Endothelial cell of umbilical vein (primary cell): ENCODE results near the gene RPL41. TPM values are rescaled to one million over a fixed set of nuclear protein-coding genes. Genes with fewer than 3 reads are reported as not detected.

Source experiments
- BruUV-seq: library from RNA; stranded (reverse); fragments of 400-500 nt; replicated peaks from 2 replicates; lab custom pipeline; 2021; lab: Mats Ljungman, UMichigan
- CTCF ChIA-PET: fragments of 300-600, 350-600 bp; sonication (Branson Sonifier 250); formaldehyde crosslinking; loops from one replicate; lab custom pipeline; 2021; ENCODE audit warnings: antibody characterized with exemption, inconsistent platforms; lab: Charles Lee
- POLR2A ChIA-PET: fragments of 300-600, 350-600 bp; sonication (Branson Sonifier 250); formaldehyde crosslinking; loops from one replicate; lab custom pipeline; 2021; ENCODE audit warnings: antibody characterized with exemption, inconsistent platforms; lab: Charles Lee
- DNase-seq: peaks from one replicate; pipeline ENCODE4 v3.0.0-alpha.2; 2011; ENCODE audit warnings: low read depth, low spot score
- FAIRE-seq: peaks from 2 replicates; lab custom pipeline; 2011; peaks lifted over from hg19 to GRCh38; lab: Jason Lieb, UNC
- H2AFZ ChIP-seq: 2 replicates; pipeline ENCODE4 v1.6.0; 2012; ENCODE audit warnings: low read depth, low read length, control low read depth, inconsistent platforms
- H3K27ac ChIP-seq: 2 replicates; pipeline ENCODE4 v1.5.1; 2011; ENCODE audit warnings: low read depth, mild to moderate bottlenecking, control low read depth, low read length, moderate library complexity; ENCODE audit not compliant: insufficient read depth
- H3K27me3 ChIP-seq, 2 experiments: 2 replicates each; pipeline versions ENCODE4 v1.6.0 to v1.6.1; 2011; ENCODE audit warnings: low read length in 2 of 2, mixed read lengths in 1 of 2; ENCODE audit not compliant: control insufficient read depth in 2 of 2, insufficient read depth in 2 of 2
- H3K36me3 ChIP-seq, 2 experiments: 2 replicates in 1 of 2; 3 replicates in 1 of 2; pipeline ENCODE4 v1.5.1; 2011; ENCODE audit warnings: low read length in 2 of 2, mild to moderate bottlenecking in 1 of 2, moderate library complexity in 1 of 2; ENCODE audit not compliant: control insufficient read depth in 2 of 2, insufficient read depth in 2 of 2; ENCODE audit errors: extremely low read depth in 1 of 2
- H3K4me1 ChIP-seq: 3 replicates; pipeline ENCODE4 v1.5.1; 2011; ENCODE audit warnings: mild to moderate bottlenecking, low read length; ENCODE audit not compliant: control insufficient read depth, insufficient read depth; ENCODE audit errors: extremely low read depth
- H3K4me2 ChIP-seq: 2 replicates; pipeline ENCODE4 v1.6.1; 2011; ENCODE audit warnings: low read length, control low read depth, mixed read lengths; ENCODE audit not compliant: insufficient read depth
- H3K4me3 ChIP-seq, 3 experiments: fragments of 200-600 bp in 1 of 3; sonication (generic), shearing (Covaris generic) in 1 of 3; replicated peaks in 1 of 3; 2 replicates each; pipeline ENCODE4 v1.5.1; 2011 to 2016; ENCODE audit warnings: control low read depth in 3 of 3, low read length in 3 of 3, mild to moderate bottlenecking in 2 of 3, inconsistent platforms in 1 of 3, low read depth in 1 of 3, moderate library complexity in 1 of 3; ENCODE audit not compliant: insufficient read depth in 1 of 3
- H3K79me2 ChIP-seq: 2 replicates; pipeline ENCODE4 v1.6.0; 2012; ENCODE audit warnings: low read length, inconsistent platforms; ENCODE audit not compliant: control insufficient read depth, insufficient read depth
- H3K9ac ChIP-seq: replicated peaks from 2 replicates; pipeline ENCODE3; 2011; ENCODE audit warnings: low read length, control low read depth; ENCODE audit not compliant: insufficient read depth; ENCODE audit errors: extremely low read depth
- H3K9me1 ChIP-seq: replicated peaks from 3 replicates; pipeline ENCODE4 v1.6.0; 2011; ENCODE audit warnings: mild to moderate bottlenecking, low read length; ENCODE audit not compliant: control insufficient read depth, insufficient read depth; ENCODE audit errors: extremely low read depth
- H3K9me3 ChIP-seq: replicated peaks from 2 replicates; pipeline ENCODE4 v1.5.1; 2012; ENCODE audit warnings: low read length, inconsistent platforms; ENCODE audit not compliant: control insufficient read depth, insufficient read depth
- H4K20me1 ChIP-seq: replicated peaks from 2 replicates; pipeline ENCODE3; 2011; ENCODE audit warnings: mild to moderate bottlenecking, low read length; ENCODE audit not compliant: control insufficient read depth, insufficient read depth; ENCODE audit errors: extremely low read depth
- EZH2 ChIP-seq: IDR thresholded peaks from 2 replicates; pipeline ENCODE4 v1.6.1; 2012; ENCODE audit warnings: borderline replicate concordance, low read depth, mild to moderate bottlenecking, moderate library complexity, low read length, inconsistent platforms; ENCODE audit not compliant: severe bottlenecking
- FOS ChIP-seq: IDR thresholded peaks from 2 replicates; pipeline ENCODE4 v1.6.1; 2011; ENCODE audit warnings: mild to moderate bottlenecking, low read length, moderate library complexity, borderline replicate concordance; ENCODE audit not compliant: insufficient read depth
- GATA2 ChIP-seq: IDR thresholded peaks from 2 replicates; pipeline ENCODE4 v1.7.0; 2011; ENCODE audit warnings: low read depth, mild to moderate bottlenecking, moderate library complexity, mixed read lengths, low read length; ENCODE audit not compliant: insufficient read length, insufficient read depth
- JUN ChIP-seq: IDR thresholded peaks from 2 replicates; pipeline ENCODE4 v1.6.1; 2011; ENCODE audit warnings: borderline replicate concordance, low read depth; ENCODE audit not compliant: insufficient read length, insufficient read depth
- MYC ChIP-seq: IDR thresholded peaks from one replicate; pipeline ENCODE4 v1.6.1; 2011; ENCODE audit warnings: mild to moderate bottlenecking, low read depth, low read length
- POLR2A ChIP-seq: IDR thresholded peaks from 2 replicates; pipeline ENCODE4 v1.6.1; 2012; ENCODE audit warnings: low read depth, mild to moderate bottlenecking, control low read depth, low read length
- POLR2AphosphoS5 ChIP-seq: IDR thresholded peaks from 2 replicates; pipeline ENCODE4 v1.6.1; 2012; ENCODE audit warnings: low read depth, mild to moderate bottlenecking, control low read depth, low read length, moderate library complexity; ENCODE audit not compliant: insufficient read depth
- dilution Hi-C: fragments of 300-500 bp; cut with MboI; formaldehyde crosslinking; loops from one replicate; pipeline ENCODE4 v1.15.0; 2019; ENCODE audit warnings: low sequenced_read_pairs; ENCODE audit not compliant: extremely low pct_ligation_motif_present
- intact Hi-C: fragments of 100-400 bp; cut with micrococcal nuclease; formaldehyde crosslinking; loops from one replicate; pipeline ENCODE4 v1.10.0; 2022
- polyA plus RNA-seq, 4 experiments: library from polyadenylated mRNA; depleted of rRNA in 3 of 4; stranded (reverse) in 3 of 4; unstranded in 1 of 4; fragments of >200 nt; gene quantifications; 2 replicates each; pipeline versions ENCODE4 v1.2.1 to v1.2.3, GENCODE V29; 2011 to 2012; ENCODE audit warnings: missing spikeins in 1 of 4
- total RNA-seq: library from RNA; stranded (reverse); gene quantifications from 2 replicates; pipeline ENCODE4 v1.2.3, GENCODE V29; 2021
- TF ChIP-seq, protein P1 (sequence below): IDR thresholded peaks from 2 replicates; pipeline ENCODE4 v1.6.1; 2011; ENCODE audit not compliant: insufficient read depth, insufficient read length
- TF ChIP-seq, protein P2 (sequence below), 2 donors: IDR thresholded peaks; 1 replicate in 1 of 2; 2 replicates in 1 of 2; pipeline ENCODE4 v1.5.1; 2011; ENCODE audit warnings: low read length in 2 of 2, mild to moderate bottlenecking in 2 of 2, moderate library complexity in 2 of 2, control low read depth in 1 of 2, inconsistent platforms in 1 of 2, low read depth in 1 of 2; ENCODE audit not compliant: insufficient read depth in 1 of 2; ENCODE audit errors: extremely low read depth in 1 of 2

The RPL41 gene
- total and polyA plus RNA-seq, 2 donors (not counting 3 experiments of a cell fraction or from before 2014, with no cell fraction given), result 3,212 to 9,990 TPM

DNA sequence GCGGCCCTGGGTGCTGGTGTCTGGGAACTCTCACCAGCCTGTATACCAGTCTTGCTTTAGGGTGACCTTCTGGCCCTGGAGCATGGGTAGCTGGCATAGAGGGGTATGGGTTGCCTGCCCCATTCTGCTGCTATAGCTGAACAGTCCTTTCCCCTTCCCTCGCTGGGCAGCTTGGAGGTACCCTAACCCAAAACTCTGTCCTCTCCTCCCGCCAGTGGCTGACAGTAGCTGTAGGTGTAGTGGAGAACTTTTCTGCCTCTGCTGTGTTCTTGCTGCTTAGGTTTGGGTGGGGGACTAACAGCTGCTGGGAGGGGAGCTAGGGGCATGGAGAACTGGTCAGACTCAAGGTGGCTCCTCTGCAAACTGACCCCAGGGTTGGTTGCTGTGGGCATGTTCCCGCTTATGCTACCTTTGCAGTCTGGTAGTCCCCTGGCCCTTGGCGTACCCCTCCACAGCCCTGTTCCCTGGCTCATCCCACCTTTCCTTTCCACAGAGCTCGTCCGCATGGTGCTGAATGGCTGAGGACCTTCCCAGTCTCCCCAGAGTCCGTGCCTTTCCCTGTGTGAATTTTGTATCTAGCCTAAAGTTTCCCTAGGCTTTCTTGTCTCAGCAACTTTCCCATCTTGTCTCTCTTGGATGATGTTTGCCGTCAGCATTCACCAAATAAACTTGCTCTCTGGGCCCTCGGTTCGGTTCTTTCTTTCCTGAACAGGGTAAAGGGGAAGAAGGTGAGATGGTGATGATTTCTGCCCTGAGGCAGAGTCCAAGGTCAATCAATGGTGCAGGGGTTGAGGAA lies 44.7 kb downstream of the RPL41 start:
- Histone ChIP-seq H2AFZ (no peak overlapping the region), H3K4me3 (peak overlapping the region in 2 of 3 experiments; percentile 78 to 98), H3K4me1 (peaks cover 22% of the 10 kb centered on the region), H3K9me3 (no peaks in the 10 kb centered on the region), H3K79me2 (peaks cover 33% of the 10 kb centered on the region), H3K36me3 (peaks cover 18 to 38% of the 10 kb centered on the region in 2 experiments), H3K9ac (peak overlapping the region; percentile 61), H3K9me1 (no peaks in the 10 kb centered on the region), H3K27ac (peak overlapping the region; percentile 87), H3K27me3 (no peaks in the 10 kb centered on the region), H3K4me2 (peak overlapping the region; percentile 96), H4K20me1 (no peaks in the 10 kb centered on the region)
- intact Hi-C loops (loop anchor here (1.0 kb wide), 2 partner anchors 35 to 42 kb away; no protein-coding TSS in a partner anchor), dilution Hi-C loops (no loop called here)
- no TSS peak for BruUV-seq
- peak; percentile 47 for FAIRE-seq
- no peak for DNase-seq
- CTCF ChIA-PET, result interaction anchor here (1.0 to 3.3 kb wide), 6 partner anchors 20 to 43 kb away, joined by 4 to 16 read pairs (median 10); partner anchors contain the start of genes ESYT1, SMARCC2 and ZC3H10
- TF ChIP-seq EZH2, result no peak
- no peak for TF ChIP-seq POLR2A
- no peak for TF ChIP-seq GATA2
- TF ChIP-seq POLR2AphosphoS5, result no peak
- TF ChIP-seq MYC, result no peak
- TF ChIP-seq JUN, result no peak
- TF ChIP-seq, protein P1, sequence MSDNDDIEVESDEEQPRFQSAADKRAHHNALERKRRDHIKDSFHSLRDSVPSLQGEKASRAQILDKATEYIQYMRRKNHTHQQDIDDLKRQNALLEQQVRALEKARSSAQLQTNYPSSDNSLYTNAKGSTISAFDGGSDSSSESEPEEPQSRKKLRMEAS, result no peak
- no peak for TF ChIP-seq FOS
- TF ChIP-seq, protein P2, sequence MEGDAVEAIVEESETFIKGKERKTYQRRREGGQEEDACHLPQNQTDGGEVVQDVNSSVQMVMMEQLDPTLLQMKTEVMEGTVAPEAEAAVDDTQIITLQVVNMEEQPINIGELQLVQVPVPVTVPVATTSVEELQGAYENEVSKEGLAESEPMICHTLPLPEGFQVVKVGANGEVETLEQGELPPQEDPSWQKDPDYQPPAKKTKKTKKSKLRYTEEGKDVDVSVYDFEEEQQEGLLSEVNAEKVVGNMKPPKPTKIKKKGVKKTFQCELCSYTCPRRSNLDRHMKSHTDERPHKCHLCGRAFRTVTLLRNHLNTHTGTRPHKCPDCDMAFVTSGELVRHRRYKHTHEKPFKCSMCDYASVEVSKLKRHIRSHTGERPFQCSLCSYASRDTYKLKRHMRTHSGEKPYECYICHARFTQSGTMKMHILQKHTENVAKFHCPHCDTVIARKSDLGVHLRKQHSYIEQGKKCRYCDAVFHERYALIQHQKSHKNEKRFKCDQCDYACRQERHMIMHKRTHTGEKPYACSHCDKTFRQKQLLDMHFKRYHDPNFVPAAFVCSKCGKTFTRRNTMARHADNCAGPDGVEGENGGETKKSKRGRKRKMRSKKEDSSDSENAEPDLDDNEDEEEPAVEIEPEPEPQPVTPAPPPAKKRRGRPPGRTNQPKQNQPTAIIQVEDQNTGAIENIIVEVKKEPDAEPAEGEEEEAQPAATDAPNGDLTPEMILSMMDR (IDR thresholded peaks at IDR 0.05; ENCODE audit: extremely low read depth in 1 of 2, insufficient read depth in 1 of 2, low read depth in 1 of 2, low read length in 2 of 2), result no peak
- POLR2A ChIA-PET, result interaction anchor here (1.0 to 3.9 kb wide), 5 partner anchors 17 to 57 kb away, joined by 4 to 23 read pairs (median 8); partner anchors contain the start of genes ESYT1, PA2G4 and SMARCC2
